MM.1S (cell line): ENCODE results near the gene CAV3.

Source experiments
- CTCF ChIP-seq: fragments of 300-600 bp; sonication (generic); IDR thresholded peaks from 2 replicates; pipeline ENCODE4 v1.5.1; 2016; ENCODE audit warnings: antibody characterized with exemption, low read length, mixed read lengths
- EZH2phosphoT487 ChIP-seq: fragments of 300-600 bp; sonication (generic); IDR thresholded peaks from 2 replicates; pipeline ENCODE4 v1.6.1; 2018; ENCODE audit warnings: antibody characterized with exemption, low read length

- no peak for TF ChIP-seq CTCF
- no peak for TF ChIP-seq EZH2phosphoT487
These were observed 23.1 kb downstream of the CAV3 start for GRCh38 chr3:8756671-8757070.
